ENCODE data around the gene CRTAP. TPM values are rescaled to one million over a fixed set of nuclear protein-coding genes. Genes with fewer than 3 reads are reported as not detected.

The CRTAP gene
- total RNA-seq, 2 donors from 2014 or later: 164 to 166 TPM

GRCh38 chr3:33089515-33089914 is 24.3 kb upstream of the CRTAP start:
- H3K4me3 ChIP-seq (ENCODE audit: low read length): no peak overlapping the region
- no peaks in the 10 kb centered on the region for H3K27me3 ChIP-seq (ENCODE audit: control insufficient read depth, insufficient read depth, low read length, poor library complexity, severe bottlenecking)
- H3K9ac ChIP-seq (ENCODE audit: extremely low read depth, low read length, poor library complexity, severe bottlenecking): no peak overlapping the region
- H3K9me3 Mint-ChIP-seq: no peaks in the 10 kb centered on the region
- peaks cover 33% of the 10 kb centered on the region for H3K36me3 ChIP-seq (ENCODE audit: control insufficient read depth, insufficient read depth, low read length)
- no peak for DNase-seq
- no peaks in the 10 kb centered on the region for H3K4me1 ChIP-seq (ENCODE audit: control insufficient read depth, insufficient read depth, low read length)
- peaks cover 26% of the 10 kb centered on the region for H3K36me3 Mint-ChIP-seq (ENCODE audit: low read depth)
- H3K9me3 ChIP-seq (ENCODE audit: control insufficient read depth, low read length): no peaks in the 10 kb centered on the region
- no peak overlapping the region for H3K27ac ChIP-seq (ENCODE audit: low read depth, low read length)
- 91 to 100% methylated on average over 1 to 3 of the region's 3 CpGs for WGBS, 2 experiments (ENCODE audit: insufficient coverage in 1 of 2, insufficient read length in 1 of 2)
- TF ChIP-seq CTCF (conservative IDR thresholded peaks at IDR 0.05): no peak
- no peaks in the 10 kb centered on the region for H3K27me3 Mint-ChIP-seq (ENCODE audit: insufficient read depth)
- no peak overlapping the region for H3K27ac Mint-ChIP-seq
- H3K4me3 Mint-ChIP-seq: no peak overlapping the region
- H3K4me1 Mint-ChIP-seq: no peaks in the 10 kb centered on the region

- Mint-ChIP-seq H3K27ac (no peak overlapping the region), H3K36me3 (ENCODE audit: low read depth) (peaks cover 26% of the 10 kb centered on the region), H3K4me3 (no peak overlapping the region), H3K9me3 (no peaks in the 10 kb centered on the region), H3K27me3 (ENCODE audit: insufficient read depth) (no peaks in the 10 kb centered on the region), H3K4me1 (peaks cover 10% of the 10 kb centered on the region)
- no peak for DNase-seq
- H3K9me3 ChIP-seq (ENCODE audit: control insufficient read depth, low read length): no peaks in the 10 kb centered on the region
- H3K9ac ChIP-seq (ENCODE audit: extremely low read depth, low read length, poor library complexity, severe bottlenecking): no peak overlapping the region
- 88 to 89% methylated on average over 3 to 6 of the region's 6 CpGs for WGBS, 2 experiments (ENCODE audit: insufficient coverage in 1 of 2, insufficient read length in 1 of 2)
- TF ChIP-seq CTCF (conservative IDR thresholded peaks at IDR 0.05): no peak
- no peaks in the 10 kb centered on the region for H3K27me3 ChIP-seq (ENCODE audit: control insufficient read depth, insufficient read depth, low read length, poor library complexity, severe bottlenecking)
- H3K36me3 ChIP-seq (ENCODE audit: control insufficient read depth, insufficient read depth, low read length): peaks cover 33% of the 10 kb centered on the region
- H3K4me3 ChIP-seq (ENCODE audit: low read length): no peak overlapping the region
- H3K4me1 ChIP-seq (ENCODE audit: control insufficient read depth, insufficient read depth, low read length): peaks cover 2% of the 10 kb centered on the region
- H3K27ac ChIP-seq (ENCODE audit: low read depth, low read length): no peak overlapping the region
Measured at GRCh38 chr3:33091746-33092145, 22.1 kb upstream of the CRTAP start.

- no peak overlapping the region for H3K4me3 Mint-ChIP-seq
Measured at GRCh38 chr3:33092496-33093254, 21.1 kb upstream of the CRTAP start.

More at GRCh38 chr3:33092496-33093254, 21.1 kb upstream of the CRTAP start:
- Mint-ChIP-seq H3K27me3 (ENCODE audit: insufficient read depth) (no peaks in the 10 kb centered on the region), H3K9me3 (no peaks in the 10 kb centered on the region), H3K4me1 (peaks cover 10% of the 10 kb centered on the region), H3K36me3 (ENCODE audit: low read depth) (peaks cover 24% of the 10 kb centered on the region), H3K27ac (no peak overlapping the region)
- peaks cover 33% of the 10 kb centered on the region for H3K36me3 ChIP-seq (ENCODE audit: control insufficient read depth, insufficient read depth, low read length)
- no peak for DNase-seq
- H3K4me1 ChIP-seq (ENCODE audit: control insufficient read depth, insufficient read depth, low read length): peaks cover 2% of the 10 kb centered on the region
- WGBS, 2 experiments (ENCODE audit: insufficient coverage in 1 of 2, insufficient read length in 1 of 2): 87 to 90% methylated on average over 9 of the region's 9 CpGs
- H3K9ac ChIP-seq (ENCODE audit: extremely low read depth, low read length, poor library complexity, severe bottlenecking): no peak overlapping the region
- H3K9me3 ChIP-seq (ENCODE audit: control insufficient read depth, low read length): no peaks in the 10 kb centered on the region
- no peak overlapping the region for H3K27ac ChIP-seq (ENCODE audit: low read depth, low read length)
- no peak for TF ChIP-seq CTCF (conservative IDR thresholded peaks at IDR 0.05)
- no peaks in the 10 kb centered on the region for H3K27me3 ChIP-seq (ENCODE audit: control insufficient read depth, insufficient read depth, low read length, poor library complexity, severe bottlenecking)
- no peak overlapping the region for H3K4me3 ChIP-seq (ENCODE audit: low read length)
